ENCODE data around the gene LLCFC1.

DNA sequence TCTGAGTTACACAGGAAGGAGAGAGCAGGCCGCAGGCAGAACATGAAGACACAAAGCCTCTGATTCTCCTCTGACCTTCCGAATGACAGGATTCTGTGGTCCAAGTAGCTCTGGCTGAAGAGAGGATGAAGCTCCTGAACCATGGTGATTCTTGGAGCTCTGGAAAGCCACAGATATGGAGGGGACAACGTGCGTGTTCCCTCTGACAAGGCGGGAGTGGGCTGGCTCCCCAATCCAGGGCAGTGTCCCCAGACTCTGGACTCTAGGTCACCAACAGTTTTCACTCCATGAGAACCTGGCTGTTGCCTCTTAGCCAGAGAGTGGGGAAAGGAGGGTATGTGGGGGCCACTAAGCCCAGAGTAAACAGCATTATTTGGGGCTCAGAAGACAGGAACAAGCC, 46.3 kb upstream of the LLCFC1 start:
- TF ChIP-seq YY1 (IDR thresholded peaks at IDR 0.05; ENCODE audit: insufficient read depth, insufficient read length) (no peak), ZNF274 (IDR thresholded peaks at IDR 0.05; ENCODE audit: low read depth, low read length) (no peak)
